SK-N-DZ (cell line): ENCODE measurements around the gene TERT.

ENCODE experiments used
- DNase-seq: peaks from one replicate; pipeline ENCODE4 v3.0.0-alpha.2; 2015; ENCODE audit warnings: low spot score

TERT gene

DNA sequence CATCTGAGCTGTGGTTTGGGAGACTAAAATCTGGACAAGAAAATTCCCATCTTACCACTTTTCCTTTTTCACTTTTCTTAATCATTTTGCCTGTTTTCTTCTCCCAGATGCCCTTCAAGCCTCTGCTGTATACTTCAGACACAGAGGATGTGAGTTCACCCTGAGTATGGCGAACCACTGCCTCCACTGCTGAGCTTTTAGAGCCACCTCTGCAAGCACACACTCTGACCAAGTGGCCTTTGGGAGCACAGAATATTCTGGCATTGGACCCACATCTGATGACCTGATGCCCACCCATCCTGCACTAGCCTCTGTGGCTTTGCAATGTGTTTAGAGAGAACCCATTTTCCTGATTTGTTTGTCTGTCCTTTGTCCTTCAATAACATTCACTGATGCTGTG is 32.5 kb downstream of the TERT start:
- DNase-seq: no peak

DNA sequence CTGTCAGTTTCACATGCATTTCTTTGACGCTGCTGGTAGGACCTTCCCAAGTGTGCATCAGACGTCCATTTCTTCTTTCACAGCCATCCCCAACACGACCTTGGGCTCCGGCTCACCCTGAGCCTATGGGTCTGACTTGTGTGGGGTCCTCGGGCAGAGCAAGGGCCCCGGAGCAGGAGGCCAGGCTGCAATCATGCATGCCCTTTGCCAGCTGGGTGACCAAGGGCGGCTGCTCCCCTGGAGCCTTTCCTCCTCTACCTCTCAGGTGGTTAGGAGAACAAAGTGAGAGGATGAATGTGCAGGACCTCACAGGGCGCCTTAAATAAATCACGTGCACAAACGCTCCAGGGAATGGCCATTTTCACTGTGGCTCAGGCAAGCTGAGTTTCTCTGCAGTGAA is 33.2 kb downstream of the TERT start:
- no peak for DNase-seq

DNA sequence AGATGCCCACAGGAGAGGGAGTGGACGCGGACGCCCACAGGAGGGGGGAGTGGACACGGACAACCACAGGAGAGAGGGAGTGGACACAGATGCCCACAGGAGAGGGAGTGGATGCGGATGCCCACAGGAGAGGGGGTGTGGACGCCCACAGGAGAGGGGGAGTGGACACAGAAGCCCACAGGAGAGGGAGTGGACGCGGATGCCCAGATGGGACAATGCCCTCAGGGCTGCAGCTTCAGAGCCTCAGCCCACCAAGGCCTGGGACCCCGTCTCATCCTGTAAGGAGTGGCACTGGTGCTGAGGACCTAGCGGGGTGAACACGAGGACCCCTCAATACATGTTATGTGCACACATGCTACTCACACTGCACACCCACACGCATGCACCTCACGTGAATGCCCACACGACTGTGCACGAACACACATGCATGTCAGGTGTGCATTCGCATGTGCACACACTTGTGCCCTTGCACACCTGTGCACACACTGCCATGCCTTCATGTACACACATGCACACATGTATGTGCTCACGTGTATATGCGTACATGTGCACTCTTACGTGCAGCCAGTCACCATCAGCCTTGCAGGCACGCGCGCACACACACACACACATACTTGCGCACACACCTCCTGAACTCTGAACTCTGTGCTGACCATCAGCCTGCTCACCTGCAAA is 34.9 kb downstream of the TERT start:
- DNase-seq: no peak

DNA sequence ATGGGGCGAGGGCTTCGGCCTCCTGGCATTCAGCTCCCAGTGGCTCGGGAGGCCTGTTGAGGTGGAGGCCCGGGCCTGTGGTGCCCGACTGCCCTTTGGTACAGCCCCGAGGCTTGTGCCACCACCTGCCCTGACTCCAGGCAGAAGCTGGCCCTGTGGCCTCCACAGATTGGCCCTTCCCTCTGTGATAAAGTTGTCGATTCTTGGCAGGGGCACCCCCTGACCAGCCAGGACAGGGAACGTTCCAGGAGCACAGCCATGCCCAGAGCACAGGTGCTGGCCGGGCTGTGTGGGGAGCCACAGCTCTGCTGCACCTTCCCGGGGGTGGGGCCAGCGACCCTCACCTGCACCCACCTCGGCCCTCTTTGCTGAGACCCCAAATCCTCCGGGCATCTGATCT is 37.0 kb downstream of the TERT start:
- no peak for DNase-seq

DNA sequence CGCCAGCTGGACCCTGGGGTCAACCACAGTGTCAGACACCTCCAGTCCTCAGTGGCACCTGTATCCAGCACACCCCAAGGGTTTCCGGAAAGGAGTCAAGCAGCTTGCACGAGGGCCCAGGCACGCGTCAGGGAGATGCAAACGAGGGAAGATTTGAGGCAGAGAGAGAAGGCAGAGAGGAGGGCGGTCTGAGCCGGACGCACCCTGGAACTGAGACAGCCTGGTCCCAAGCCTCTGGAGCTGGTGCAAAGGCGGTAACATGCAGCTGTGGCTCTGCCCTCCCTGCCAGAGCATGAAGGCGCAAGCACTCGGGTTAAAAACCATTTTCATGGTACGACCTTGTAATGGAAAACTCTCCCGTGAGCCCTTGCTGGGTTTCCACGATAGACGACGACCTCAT is 37.5 kb downstream of the TERT start:
- DNase-seq: no peak

DNA sequence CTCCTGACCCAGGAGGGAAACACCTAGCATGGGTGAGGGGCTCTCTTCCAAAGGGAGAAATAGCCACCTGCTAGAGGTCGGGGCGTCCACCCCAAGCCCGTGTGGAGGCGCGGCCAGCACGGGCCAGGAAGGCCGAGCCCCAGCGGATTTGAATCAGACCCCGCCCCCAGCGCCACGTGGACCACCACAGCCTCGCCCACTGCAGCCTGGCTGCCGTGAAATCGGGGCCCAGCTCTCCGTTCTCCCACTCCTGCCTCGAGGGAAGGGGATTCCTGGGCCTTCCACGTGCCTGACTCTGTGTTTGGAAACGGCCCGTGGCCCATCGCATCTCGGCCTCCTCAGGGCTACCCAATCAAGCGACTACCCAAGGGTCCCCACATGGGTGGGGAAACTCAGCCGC is 38.1 kb downstream of the TERT start:
- DNase-seq: no peak

DNA sequence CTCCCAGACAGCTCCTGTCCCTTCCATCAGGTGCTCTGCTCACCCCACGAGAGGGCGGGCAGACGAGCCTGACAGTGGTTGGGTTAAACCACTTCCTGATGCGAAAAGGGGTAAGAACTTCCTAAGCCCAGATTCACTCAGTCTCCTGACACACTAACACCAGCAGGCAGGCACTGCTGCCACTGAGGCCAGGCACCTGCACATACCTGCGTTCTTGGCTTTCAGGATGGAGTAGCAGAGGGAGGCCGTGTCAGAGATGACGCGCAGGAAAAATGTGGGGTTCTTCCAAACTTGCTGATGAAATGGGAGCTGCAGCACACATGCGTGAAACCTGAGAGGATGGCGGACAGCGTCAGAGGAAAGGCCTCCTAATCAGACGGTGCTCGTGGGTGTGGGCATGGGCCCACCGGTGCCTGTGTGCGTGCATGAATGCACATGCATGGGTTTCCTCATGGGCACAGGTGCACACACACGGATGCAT is 39.7 kb downstream of the TERT start:
- DNase-seq: no peak

DNA sequence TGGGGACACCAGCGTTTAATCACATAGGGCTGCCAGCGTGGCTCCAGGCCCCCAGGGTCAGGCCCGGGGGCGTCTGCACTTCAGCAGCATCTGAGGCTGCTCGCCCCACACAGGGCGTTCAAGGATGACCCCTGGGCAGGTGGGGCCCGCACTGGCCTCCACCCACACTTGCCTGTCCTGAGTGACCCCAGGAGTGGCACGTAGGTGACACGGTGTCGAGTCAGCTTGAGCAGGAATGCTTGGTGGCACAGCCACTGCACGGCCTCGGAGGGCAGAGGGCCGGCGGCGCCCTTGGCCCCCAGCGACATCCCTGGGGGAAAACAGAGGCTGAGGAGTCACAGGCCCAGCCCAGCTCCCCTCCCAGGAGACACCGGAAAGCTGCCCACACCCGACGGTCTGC is 40.7 kb downstream of the TERT start:
- DNase-seq: no peak

DNA sequence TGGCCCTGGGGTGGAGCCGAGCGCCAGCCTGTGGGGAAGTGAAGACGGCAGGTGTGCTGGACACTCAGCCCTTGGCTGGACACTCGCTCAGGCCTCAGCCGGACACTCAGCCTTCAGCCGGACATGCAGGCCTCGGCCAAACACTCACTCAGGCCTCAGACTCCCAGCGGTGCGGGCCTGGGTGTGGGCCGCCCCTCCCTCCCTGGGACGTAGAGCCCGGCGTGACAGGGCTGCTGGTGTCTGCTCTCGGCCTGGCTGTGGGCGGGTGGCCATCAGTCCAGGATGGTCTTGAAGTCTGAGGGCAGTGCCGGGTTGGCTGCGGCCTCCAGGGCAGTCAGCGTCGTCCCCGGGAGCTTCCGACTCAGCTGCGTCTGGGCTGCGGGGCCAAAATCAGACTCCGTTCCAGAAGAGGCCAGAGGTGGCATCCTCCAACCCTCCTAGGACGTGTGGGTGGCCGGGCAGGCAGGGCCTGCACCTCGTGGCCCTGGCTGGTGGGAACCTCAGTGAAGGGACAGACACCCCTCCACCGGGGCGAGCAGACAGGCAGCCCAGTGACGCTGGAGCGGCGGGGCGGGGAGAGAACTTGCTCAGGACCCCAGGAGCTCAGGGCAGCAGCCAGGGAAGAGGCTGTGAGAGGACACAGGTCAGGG is 41.3 kb downstream of the TERT start:
- DNase-seq: no peak

DNA sequence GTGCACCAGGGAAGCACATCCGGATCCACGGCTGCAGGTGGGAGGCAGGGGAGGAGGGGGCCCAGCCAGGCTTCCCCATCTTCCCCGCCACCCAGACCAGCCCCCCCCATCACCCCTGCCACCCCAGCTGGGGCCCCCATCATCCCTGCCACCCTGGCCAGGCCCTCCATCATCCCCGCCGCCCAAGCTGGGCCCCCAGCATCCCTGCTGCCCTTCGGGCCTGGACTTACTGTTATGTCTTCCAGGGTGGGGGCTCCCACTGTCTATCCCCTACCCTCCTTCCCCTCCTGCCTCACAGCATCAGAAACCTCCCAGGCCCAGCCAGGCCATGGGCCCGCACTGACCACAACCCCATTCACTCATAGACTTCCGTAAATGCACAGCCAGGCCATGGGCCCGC is 42.2 kb downstream of the TERT start:
- DNase-seq: no peak

DNA sequence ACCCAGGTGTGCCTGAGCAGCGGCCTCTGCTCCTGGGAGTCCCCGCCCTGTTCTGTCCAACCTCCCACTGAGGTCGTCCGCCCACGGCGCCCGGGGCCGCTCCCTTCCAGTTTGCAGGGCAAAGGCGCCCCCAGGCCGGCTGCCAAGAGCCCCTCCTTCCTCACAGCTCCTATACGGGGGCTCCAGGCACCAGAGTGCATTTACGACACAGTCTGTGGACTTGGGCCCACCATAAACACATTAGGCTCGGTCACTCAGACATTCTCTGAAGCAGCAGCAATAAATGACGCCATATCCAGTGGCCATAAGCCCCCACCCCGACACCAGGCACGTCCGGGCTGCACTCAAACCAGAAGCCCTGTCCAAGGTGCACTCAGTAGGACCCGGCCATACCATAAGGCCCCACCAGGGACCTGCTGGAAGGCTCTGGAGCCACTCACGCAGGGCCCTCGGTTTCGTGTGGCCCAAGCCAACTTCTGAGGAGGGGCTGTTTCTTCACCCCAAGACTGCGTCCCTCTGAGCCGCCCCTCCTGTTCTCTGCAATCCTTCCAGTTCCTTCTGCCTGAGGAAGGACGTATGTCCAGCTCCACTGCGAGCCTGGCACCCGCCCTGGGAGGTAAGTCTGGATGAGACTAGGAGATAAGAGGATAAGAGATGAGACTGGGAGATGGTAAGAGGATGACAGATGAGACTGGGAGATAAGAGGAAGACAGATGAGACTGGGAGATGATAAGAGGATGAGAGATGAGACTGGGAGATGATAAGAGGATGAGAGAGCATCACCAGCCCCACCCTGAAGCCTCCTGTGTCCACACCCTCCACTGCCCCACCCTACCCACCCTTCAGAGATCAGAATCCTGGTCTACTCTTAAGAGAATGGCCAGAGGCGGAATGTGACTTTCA is 42.9 kb downstream of the TERT start:
- no peak for DNase-seq

DNA sequence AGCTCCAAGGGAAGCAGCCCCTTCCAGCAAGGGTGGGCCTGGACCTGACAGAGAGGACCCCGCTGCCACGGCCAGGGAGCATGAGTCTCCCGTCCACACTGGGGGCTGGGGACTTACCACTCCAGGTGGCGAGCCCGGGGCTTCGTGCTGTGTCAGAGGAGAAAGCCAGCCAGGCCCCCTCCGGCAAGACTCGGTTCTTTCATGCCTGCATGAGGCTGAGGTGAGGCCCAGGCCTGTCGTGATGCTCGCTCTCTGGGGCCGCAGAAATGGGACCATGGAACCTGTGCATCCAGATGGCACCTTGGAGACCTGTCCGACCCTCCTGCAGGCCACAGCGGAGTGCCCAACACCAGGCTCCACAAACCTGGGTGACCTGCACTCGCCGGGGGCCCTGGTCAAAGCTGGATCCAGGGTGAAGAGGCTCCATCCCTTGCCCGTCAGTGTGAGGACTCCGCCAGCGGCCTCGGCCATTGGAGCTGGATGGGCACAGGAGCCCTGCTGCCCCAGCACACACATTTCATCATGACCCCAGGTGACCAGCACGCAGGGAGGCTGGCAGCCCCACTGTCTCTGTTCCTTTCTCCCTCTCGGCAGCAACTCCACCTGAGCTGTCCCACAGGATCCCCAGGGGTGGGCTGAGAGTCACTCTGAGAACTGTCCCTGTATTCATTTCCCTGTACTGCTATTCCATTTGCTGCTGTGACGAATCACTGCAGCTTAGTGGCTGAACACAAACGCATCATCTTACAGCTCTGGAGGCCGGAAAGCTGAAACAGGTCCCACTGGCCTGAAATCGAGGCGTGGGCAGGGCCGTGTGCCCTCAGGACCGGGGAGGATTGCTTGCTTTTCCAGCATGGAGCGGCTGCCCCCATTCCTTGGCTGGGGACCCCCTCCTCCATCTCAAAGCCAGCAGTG is 45.2 kb downstream of the TERT start:
- DNase-seq: no peak

DNA sequence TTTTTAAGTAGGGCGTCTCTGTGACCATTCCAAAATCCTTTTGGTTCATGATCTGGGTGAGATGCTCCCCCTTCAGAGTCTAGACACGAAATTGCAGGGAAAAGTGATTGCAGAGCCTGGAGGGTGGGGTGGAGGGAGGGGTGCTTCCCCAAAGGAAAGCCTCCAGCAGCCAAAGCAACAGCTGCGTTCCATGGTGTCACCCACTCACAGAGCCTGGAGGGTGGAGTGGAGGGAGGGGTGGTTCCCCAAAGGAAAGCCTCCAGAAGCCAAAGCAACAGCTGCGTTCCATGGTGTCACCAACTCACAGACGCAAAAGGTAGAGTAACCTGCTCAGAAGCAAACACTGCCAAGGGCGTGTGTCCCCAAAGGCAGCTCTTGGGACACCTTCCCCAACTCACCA is 47.1 kb downstream of the TERT start:
- no peak for DNase-seq

DNA sequence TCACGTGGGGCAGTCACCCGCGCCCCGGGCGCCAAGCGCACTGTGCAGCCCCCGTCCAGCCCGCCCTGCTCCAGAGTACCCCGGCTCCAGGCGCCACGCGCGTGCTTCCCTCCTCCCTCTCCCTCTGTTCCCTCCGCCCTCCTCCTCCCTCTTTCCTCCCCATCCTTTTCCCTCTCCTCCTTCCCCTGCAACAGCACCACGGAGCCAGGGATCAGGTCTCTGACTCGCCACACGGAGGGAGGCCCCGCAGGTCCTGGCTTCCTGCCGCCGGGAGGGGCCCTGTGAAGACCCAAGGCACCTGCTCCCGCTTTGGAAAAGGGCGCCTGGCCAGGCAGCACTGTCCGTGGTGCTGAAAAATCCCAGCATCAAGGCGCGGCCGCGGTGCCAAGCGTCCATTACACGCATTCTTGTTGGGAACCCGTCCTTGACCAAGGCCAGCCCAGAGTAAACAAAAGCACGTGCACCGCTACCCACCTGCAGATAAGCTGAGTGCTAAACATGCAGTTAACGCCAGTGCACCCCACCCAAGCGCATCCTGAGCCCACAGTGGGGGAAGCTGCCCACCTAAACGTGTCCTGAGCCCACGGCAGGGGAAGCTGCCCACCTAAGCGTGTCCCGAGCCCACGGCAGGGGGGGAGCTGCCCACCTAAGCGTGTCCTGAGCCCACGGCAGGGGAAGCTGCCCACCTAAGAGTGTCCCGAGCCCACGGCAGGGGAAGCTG is 48.0 kb downstream of the TERT start:
- DNase-seq: no peak

DNA sequence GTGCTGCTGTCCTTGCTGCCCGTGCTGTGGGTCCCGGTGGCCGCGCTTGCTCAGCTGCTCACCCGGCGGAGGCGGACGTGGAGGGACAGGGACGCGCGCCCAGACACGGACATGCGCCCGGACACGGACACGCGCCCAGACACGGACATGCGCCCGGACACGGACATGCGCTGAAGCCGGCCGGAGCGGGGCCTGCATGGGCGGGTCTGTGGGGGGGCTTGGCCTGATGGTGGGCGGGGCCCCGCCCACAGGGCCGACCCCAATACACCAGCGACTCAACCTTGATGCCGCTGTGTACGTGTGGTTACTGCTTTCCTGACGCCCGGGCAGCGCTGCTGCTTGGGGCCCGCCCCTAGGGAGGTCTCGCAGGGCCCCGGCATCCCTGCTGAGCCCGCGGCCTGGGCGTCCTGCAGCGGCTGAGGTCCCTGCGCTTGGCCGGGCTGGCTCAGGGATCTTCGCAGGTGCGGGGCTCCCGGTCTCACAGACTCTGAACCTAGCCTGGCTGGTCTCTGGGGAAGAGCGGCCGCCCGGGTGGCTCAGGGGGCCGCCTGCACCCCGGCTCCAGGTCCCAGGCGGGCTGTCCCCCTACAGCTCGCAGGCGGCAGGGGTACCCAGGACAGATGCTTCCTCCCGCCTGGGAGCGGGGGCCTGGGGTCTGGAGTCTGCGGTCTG is 48.8 kb downstream of the TERT start:
- DNase-seq: no peak

DNA sequence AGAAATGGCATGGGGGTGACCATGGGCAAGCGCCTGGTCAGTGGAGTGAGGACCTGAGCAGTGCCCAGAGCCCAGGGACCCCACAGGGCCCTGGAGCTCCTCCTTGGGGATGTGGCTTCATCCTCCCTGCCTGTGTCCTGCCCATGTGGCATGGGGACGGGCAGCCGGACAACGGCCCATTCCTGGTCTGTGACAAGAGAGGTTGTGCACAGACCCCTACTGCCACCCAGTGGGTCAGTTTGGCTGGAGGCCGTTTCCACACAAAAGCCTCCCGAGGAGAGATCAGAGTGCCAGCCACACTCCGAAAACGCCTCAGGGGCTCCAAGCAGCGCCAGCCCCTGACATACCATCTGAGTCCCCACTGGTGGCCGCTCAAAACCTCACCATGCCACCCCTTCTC is 49.9 kb downstream of the TERT start:
- DNase-seq: no peak

DNA sequence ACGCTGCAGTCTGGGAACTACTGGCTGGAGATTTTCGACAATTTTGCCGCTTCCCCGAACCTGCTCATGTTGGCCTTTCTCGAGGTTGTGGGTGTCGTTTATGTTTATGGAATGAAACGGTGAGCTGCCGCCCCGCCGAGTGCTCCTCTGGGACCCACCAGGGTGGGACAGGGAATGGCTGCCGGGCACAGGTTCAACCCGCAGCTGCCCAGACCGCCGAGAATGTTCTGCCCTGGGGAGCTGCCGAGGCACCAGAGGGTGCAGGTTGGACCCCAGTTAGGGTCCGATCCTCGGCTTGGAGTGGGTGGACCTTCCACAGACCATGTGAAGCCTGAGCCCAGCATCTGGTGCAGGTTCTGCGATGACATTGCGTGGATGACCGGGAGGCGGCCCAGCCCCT is 50.6 kb downstream of the TERT start:
- DNase-seq: no peak

DNA sequence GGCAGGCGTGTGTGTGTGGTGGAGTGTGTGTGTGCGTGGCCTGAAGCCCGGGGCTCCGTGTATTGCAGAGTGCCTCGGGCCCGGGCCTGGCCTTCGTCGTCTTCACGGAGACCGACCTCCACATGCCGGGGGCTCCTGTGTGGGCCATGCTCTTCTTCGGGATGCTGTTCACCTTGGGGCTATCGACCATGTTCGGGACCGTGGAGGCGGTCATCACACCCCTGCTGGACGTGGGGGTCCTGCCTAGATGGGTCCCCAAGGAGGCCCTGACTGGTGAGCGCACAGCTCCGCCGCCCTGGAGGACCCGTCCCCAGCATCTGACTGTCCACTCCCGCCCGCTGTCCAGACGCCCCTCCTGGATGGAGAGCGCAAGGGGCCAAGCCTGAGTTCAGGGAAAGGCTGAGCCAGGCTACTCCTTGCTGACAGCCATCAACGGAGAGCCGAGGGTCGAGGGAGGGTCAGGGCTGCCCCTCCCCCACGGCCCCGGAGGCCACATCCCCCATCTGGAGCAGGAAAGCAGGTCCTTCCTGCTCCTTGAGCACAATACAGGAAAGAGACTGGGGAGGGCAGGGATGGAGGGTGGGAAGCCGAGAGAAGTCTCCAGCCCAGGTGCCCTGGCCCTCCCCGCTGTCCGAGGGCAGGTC is 51.3 kb downstream of the TERT start:
- no peak for DNase-seq

DNA sequence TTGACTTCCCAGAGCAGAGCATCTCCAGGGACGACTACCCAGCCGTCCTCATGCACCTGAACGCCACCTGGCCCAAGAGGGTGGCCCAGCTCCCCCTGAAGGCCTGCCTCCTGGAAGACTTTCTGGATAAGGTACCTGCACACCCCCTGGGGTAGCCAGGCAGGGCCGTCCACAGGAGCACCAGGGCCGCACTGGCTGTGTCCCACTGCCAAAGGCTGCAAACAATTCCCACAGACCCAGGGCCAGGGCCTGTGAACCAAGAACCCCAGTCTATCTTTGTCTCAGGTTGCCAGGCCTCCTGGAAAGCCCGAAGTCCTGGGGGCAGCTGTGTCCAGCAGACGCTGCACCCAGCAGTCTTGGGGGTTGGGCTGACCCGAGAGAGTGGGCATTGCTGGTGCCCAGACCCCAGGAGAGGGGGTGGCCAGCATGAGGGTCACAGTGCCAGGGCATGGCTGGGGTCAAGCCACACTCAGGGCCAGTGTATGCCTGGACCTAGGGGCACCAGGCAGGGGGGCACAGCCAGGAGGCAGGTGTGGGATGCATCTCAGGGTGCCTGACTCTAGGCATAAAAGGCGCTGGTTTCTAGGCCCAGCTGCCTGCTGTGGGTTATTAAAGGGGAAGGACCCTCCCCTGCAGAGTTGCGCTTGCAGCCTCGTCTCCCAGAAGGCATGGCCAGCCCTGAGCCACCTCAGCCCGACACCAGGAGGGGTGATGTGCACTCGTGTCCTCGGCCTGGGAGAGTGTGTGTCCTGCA is 52.0 kb downstream of the TERT start:
- no peak for DNase-seq
